DND-41 (cell line): ENCODE measurements around the gene GCC1.

Experiments used
- EZH2 ChIP-seq: IDR thresholded peaks from 3 replicates; pipeline ENCODE4 v1.6.1; 2012; ENCODE audit warnings: borderline replicate concordance, low read depth, mild to moderate bottlenecking, moderate library complexity, low read length, inconsistent platforms; ENCODE audit not compliant: severe bottlenecking
- TF ChIP-seq, protein P1 (sequence below): IDR thresholded peaks from 2 replicates; pipeline ENCODE4 v1.5.1; 2012; ENCODE audit warnings: borderline replicate concordance, low read length, moderate library complexity, mild to moderate bottlenecking; ENCODE audit not compliant: poor library complexity, severe bottlenecking; ENCODE audit errors: extremely low read depth

- TF ChIP-seq, protein P1, sequence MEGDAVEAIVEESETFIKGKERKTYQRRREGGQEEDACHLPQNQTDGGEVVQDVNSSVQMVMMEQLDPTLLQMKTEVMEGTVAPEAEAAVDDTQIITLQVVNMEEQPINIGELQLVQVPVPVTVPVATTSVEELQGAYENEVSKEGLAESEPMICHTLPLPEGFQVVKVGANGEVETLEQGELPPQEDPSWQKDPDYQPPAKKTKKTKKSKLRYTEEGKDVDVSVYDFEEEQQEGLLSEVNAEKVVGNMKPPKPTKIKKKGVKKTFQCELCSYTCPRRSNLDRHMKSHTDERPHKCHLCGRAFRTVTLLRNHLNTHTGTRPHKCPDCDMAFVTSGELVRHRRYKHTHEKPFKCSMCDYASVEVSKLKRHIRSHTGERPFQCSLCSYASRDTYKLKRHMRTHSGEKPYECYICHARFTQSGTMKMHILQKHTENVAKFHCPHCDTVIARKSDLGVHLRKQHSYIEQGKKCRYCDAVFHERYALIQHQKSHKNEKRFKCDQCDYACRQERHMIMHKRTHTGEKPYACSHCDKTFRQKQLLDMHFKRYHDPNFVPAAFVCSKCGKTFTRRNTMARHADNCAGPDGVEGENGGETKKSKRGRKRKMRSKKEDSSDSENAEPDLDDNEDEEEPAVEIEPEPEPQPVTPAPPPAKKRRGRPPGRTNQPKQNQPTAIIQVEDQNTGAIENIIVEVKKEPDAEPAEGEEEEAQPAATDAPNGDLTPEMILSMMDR, result no peak
- no peak for TF ChIP-seq EZH2
Measured at GRCh38 chr7:127536741-127537140, 48.7 kb downstream of the GCC1 start.
